HK-2 (cell line): ENCODE results near the gene XPR1.
A peak's percentile ranks its signal among the peaks of the same experiment; 100 is the strongest.
"Not testable (repeated sequence)": the region's sequence is repeated elsewhere in the genome, so short reads cannot be mapped to it uniquely, and the experiment has no call there.

Source experiments
- DNase-seq: peaks from one replicate; pipeline ENCODE4 v3.0.0-alpha.2; 2018; ENCODE audit not compliant: unreplicated experiment

The XPR1 gene

DNA sequence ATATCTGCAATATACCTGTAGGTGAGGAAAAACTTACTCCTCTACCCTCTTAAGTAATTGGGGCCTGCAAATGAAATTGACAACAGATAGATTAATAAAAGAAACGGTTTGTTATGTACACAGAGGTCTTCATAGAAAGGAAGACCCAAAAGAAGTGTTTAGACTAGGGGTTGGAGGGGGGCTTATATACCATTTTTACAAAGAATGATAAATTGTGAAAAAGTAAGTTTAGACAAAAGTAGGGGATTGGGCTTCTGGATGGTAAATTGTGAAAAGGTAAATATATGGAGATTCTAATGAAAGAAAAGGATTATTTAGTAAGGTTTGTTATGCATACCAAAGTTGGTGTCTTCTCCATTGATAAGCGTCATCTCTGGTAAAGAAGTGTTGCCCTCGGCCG is 207.7 kb downstream of the XPR1 start:
- DNase-seq: no peak

- DNase-seq: no peak
Observed at GRCh38 chr1:180841415-180841814, 209.6 kb downstream of the XPR1 start.

- no peak for DNase-seq
Observed at GRCh38 chr1:180842052-180842451, 210.2 kb downstream of the XPR1 start.

- no peak for DNase-seq
Observed at GRCh38 chr1:180842491-180843275, 210.9 kb downstream of the XPR1 start.

DNA sequence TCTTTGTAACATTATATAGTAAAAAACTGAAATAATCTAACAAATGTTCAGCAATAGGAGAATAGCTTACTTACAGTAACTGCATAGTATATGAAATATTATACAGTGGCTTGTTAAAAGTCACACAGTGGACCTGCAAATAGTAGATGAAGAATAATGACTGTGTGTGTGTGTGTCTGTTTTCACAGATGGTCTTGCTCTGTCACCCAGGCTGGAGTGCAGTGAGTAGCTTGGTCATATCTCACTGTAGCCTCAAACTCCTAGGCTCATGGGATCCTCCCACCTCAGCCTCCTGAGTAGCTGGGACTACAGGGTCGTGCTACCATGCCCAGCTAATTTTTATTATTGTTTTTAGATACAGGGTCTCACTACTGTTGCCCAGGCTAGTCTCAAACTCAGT is 213.5 kb downstream of the XPR1 start:
- no peak for DNase-seq

GRCh38 chr1:180848191-180848590 is 216.4 kb downstream of the XPR1 start:
- DNase-seq: no peak

- no peak for DNase-seq
Observed at GRCh38 chr1:180849031-180849775, 217.4 kb downstream of the XPR1 start.

- no peak for DNase-seq
Observed at GRCh38 chr1:180851995-180852887, 220.4 kb downstream of the XPR1 start.

DNA sequence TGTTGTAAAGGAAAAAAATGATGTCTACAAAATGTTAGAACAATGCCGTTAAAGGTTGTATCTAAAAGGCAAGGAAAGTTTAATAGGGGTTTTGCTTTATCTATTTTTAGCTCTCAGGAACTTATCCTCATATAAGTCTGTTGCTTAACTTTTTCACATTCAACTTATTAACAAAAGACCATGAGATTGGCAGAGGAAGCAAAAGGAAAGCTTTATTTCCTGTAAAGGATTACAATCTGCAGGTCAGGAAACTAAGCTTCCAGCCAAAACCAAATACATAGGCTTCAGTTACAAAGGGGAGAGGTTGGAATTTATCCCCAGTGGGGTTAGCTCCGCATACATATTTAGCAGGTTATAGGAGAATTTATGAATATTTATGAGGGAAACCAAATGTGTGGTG is 222.2 kb downstream of the XPR1 start:
- no peak for DNase-seq

DNA sequence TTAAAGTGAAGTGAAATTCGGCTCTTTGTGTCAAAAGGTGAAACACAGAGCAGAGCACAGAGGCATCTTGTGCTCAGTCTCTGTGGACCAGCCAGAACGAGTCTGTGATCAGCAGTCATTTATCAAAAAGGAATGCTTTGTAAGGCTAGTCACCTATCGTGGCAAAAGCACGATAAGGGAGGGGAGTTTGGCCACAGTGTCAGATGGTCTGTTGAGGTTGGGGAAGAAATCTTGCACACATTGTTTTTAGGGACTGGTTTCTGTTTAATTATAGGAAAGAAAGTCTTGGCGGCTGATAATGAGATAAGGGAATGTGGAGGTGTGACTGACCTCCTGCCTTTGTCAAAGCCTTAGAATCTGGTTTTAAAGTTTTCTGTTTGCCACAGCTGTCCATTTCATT is 222.6 kb downstream of the XPR1 start:
- DNase-seq: no peak

- not testable (repeated sequence) for DNase-seq
Observed at GRCh38 chr1:180857947-180858725, 226.3 kb downstream of the XPR1 start.

DNA sequence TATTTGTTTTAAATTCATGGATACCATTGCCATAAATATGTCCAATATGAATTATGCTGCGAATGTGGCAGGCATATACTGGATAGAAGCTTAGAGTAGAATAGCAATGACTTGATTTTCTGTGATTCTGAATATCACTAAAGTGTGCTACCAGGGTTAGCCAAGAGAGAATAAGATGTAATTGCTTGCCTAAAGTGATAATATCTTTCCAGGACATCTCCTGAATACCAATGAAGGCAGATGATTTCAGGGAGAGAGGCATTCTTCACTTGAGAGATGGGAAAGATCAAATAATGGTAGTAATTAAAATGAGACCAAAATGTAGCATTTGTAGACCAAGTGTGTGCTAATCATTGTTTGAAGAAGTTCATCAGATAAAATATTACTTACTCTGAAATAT is 227.5 kb downstream of the XPR1 start:
- DNase-seq: no peak

GRCh38 chr1:180860535-180860934 is 228.7 kb downstream of the XPR1 start:
- no peak for DNase-seq

- no peak for DNase-seq
Observed at GRCh38 chr1:180862305-180862704, 230.5 kb downstream of the XPR1 start.

GRCh38 chr1:180863158-180863775 is 231.4 kb downstream of the XPR1 start:
- peak; percentile 27 for DNase-seq

DNA sequence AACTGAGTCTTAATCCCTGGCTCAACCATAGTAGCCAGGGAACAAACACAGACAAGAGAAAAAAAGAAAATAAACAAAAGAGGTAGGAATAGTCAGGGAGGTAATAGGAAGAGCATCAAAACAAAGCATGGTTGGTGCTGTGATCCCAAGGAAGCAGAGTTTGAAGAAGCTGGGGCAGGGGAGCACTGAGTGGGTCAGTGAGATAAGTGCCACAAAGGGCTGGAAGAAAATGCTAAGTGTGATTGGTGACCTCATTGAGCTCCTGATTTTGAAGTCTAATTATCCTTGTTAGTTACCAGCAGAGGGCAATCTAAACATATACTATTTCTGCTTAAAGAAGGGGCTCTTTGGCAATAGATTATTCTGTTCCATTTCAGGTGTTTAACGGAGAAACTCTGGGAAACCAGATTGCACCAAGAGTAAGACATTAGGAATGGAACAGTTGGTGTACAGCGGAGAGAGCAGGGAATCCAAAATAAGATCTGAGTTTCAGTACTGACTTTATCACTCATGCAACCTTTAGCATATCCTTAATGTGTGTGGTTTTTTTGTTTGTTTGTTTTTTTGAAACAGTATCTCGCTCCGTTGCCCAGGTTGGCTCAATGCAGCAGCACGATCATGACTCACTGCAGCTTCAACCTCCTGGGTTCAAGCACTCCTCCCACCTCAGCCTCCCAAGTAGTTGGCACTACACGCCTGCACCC is 250.1 kb downstream of the XPR1 start:
- DNase-seq: no peak

- DNase-seq: no peak
Observed at GRCh38 chr1:180884588-180885300, 252.9 kb downstream of the XPR1 start.

- DNase-seq: no peak
Observed at GRCh38 chr1:180886338-180886737, 254.5 kb downstream of the XPR1 start.

GRCh38 chr1:180887841-180888240 is 256.0 kb downstream of the XPR1 start:
- no peak for DNase-seq

DNA sequence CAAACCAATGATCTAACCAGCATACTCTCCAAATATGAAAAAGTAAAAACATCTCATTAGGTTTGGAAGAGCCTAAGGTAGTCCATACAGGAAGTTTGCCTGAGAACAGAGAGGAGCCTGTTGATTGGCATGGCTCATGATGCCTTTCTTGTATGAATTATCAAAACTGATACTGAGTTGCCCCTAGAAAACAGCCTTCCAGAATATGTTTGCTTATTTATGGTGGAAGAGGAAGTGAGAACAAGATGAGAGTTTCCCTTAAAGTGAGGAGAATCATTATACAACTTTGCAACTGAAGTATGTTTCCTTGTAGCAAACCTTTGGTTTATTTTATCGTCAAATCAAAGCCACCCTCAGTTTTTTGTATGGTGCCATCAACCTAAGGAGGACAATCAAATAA is 257.0 kb downstream of the XPR1 start:
- DNase-seq: no peak
